ENCODE measurements around the gene MIEF1.

MIEF1 gene

DNA sequence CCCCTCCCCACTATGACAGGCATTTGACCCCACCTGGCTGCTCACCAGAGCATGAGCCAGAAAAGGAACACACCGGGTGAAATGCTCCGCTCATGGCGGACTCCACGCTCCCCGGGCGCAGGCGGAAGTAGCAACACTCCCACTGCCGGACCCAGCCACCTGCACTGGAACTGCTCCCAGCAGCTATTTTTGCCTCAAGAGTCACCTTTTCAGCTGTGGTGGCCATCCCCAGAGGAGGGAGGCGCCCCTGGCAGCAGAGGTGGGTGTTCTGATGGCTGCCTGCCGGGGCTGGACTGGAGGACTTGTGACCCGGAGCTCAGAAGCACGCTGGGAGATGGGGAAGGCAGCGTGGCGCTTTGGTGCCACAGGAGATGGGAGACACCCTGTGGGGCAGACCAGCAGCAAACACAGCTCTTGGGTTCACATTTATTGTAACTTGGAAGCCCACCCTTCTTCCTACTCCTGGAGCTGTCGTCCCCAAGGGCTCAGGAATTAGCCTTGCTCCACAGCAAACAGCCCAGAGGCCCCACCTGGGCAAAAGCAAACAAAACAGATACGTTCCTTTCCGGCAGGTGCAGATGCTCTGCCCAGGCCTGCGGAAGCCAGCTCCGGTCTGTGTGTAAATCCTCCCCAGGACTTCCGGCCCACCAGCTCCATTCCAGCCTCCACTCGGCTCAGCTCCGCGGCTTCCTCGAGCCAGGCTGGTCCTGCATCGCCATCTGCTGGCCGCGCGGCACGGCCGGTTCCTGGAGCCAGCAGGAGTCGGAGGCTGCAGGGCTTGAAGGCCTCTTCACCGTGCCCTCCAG lies 26.8 kb downstream of the MIEF1 start:
- DNase-seq (ENCODE audit: extremely low read depth, low read depth), result peak; percentile 79
- peak overlapping the region; percentile 32 for H3K4me3 ChIP-seq (replicated peaks; ENCODE audit: low read depth, low read length)
- TF ChIP-seq, protein P1, sequence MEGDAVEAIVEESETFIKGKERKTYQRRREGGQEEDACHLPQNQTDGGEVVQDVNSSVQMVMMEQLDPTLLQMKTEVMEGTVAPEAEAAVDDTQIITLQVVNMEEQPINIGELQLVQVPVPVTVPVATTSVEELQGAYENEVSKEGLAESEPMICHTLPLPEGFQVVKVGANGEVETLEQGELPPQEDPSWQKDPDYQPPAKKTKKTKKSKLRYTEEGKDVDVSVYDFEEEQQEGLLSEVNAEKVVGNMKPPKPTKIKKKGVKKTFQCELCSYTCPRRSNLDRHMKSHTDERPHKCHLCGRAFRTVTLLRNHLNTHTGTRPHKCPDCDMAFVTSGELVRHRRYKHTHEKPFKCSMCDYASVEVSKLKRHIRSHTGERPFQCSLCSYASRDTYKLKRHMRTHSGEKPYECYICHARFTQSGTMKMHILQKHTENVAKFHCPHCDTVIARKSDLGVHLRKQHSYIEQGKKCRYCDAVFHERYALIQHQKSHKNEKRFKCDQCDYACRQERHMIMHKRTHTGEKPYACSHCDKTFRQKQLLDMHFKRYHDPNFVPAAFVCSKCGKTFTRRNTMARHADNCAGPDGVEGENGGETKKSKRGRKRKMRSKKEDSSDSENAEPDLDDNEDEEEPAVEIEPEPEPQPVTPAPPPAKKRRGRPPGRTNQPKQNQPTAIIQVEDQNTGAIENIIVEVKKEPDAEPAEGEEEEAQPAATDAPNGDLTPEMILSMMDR (IDR thresholded peaks at IDR 0.05; ENCODE audit: low read depth, low read length, missing control alignments), result peak; percentile 98

DNA sequence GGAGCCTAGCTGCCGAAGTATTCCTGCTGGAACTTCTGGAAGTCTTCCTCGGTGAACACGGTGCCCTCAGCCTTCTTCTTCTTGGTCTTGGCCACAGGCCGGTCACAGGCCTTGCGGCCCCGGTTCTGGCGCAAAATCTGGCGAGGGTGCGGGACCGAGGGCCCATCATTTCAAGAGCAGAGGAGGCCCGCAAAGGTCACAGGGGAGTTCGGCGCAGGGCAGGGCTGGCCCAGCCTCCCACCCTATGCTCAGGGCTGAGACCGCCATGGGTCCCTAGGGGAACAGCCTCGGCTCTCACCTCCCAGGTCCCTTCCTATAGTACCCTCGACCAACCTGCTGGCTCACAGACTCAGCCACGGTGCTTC lies 27.4 kb downstream of the MIEF1 start:
- TF ChIP-seq, protein P1 (IDR thresholded peaks at IDR 0.05; ENCODE audit: low read depth, low read length, missing control alignments), result no peak
- H3K4me3 ChIP-seq (replicated peaks; ENCODE audit: low read depth, low read length), result peak overlapping the region; percentile 19; the same call in 1 of the 2 replicates
- DNase-seq (ENCODE audit: extremely low read depth, low read depth), result no peak

DNA sequence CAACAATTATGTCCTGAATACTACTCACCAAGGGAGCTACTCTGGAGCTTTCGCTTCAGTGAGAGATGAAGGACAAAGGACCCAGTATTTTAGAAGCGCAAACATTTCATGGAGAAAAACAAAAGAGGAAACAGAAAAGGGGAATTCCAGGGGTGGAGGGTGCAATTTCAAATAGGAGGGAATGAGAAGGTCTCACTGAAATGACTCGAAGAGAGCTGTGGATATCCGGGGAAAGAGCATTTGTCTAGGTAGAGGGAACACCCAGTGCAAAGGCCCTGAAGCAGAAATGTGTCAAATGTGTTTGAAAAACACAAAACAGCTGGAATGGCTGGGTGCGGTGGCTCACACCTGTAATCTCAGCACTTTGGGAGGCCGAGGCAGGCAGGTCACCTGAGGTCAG lies 28.0 kb downstream of the MIEF1 start:
- no peak for DNase-seq (ENCODE audit: extremely low read depth, low read depth)
- no peak overlapping the region for H3K4me3 ChIP-seq (replicated peaks; ENCODE audit: low read depth, low read length)
- TF ChIP-seq, protein P1 (IDR thresholded peaks at IDR 0.05; ENCODE audit: low read depth, low read length, missing control alignments), result no peak

DNA sequence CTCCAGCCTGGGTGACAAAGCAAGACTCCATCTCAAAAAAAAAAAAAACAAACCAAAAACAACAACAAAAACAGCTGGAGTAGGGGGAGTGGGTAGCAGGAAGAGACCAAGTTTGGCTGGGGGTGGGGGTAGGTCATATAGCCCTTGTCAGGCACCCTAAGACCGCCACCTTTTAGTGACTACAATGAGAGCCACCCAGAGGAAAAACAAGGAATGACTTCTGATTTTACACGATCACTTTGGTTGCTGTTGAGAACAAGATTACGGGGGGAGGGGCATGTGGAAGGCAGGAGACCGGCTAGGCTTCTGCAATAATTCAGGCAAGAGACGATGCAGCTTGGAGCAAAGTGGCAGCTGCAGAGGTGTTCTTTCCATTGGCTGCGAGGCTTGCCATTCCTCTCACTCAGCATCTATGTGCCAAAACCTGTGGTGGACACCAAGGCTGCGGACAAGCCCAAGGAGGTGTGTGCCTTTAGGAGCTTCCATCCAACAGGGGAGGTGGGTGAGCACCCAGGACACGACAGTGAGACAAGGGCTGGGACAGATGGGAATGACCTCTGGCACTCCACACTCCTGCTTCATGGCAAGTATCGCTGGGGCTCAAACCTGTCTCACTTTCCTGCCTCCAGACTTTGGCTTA lies 28.7 kb downstream of the MIEF1 start:
- TF ChIP-seq, protein P1 (IDR thresholded peaks at IDR 0.05; ENCODE audit: low read depth, low read length, missing control alignments), result no peak
- peak overlapping the region; percentile 100 for H3K4me3 ChIP-seq (replicated peaks; ENCODE audit: low read depth, low read length)
- DNase-seq (ENCODE audit: extremely low read depth, low read depth), result no peak

DNA sequence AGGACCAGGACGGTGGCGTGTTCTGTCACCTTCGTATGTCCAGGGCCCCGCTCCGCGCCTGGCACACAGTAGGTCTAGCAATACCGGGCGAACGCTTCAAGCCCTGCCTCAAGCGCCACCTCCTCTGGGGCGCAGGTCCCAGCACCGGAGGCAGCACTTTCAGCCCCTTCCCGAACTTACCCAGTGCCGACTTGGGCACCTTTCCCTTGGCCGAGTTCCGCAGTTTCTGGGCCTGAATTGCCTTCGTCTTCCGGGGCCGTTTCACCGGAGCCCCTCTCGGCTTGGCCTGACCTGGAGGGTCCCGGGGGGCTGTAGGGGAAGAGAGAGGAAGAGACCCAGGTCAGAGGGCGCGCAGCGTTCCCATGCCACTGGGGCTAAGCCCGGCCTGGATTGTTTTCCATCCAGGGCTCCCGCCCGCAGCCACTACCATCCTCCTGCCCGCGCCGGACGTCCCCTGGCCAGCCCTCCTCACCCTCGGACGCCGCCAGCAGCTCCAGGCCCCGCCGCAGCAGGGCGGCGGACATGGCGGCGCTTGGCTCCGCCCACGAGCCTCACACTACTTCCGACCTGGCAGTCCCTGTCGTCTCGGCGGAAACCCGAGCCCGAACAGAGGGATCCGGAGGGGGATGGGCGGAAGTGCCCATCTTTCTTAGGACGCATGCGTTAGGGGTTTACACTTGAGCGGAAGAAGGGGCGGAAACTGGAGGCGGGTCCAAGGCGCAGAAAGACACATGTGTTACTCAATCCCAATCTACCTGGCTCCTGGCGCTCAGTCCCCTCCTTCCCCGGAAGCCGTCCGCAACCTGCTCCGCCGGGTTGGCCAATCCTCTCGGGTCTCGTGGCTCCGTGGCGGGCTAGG lies 30.4 kb downstream of the MIEF1 start, which contains the start of gene RPS19BP1:
TSS of gene RPS19BP1 (minus strand) at position 534 of the 859 bp plus-strand sequence. CDS start at position 524, 10 bp downstream.
- DNase-seq (ENCODE audit: extremely low read depth, low read depth), result peak; percentile 99
- H3K4me3 ChIP-seq (replicated peaks; ENCODE audit: low read depth, low read length), result peak within 1 kb of the TSS; percentile 100
- TF ChIP-seq, protein P1 (IDR thresholded peaks at IDR 0.05; ENCODE audit: low read depth, low read length, missing control alignments), result no peak

DNA sequence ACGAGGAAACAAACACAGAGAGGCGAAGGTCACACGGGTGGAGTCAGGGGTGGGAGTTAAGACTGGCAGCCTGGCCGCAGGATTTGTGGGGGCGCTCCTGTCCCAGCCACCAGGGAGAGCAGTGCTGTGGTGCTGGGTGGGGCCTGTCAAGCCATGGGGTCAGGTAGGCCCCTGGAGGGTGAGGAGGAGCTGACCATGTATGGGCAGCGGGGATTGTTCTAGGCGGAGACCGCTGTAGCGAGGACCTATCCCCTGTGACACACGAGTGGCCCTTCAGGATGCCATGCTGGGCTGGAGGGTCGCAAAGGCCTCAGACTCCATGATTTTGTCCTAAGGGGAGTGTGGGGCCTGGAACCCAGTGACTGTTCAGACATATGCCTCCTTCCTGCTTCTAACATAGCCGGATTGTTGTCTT lies 32.0 kb downstream of the MIEF1 start:
- TF ChIP-seq, protein P1 (IDR thresholded peaks at IDR 0.05; ENCODE audit: low read depth, low read length, missing control alignments), result no peak
- no peak for DNase-seq (ENCODE audit: extremely low read depth, low read depth)
- H3K4me3 ChIP-seq (replicated peaks; ENCODE audit: low read depth, low read length), result no peak overlapping the region
